NT2/D1 (cell line): ENCODE data around the gene COLEC11.

Source experiments
- SUZ12 ChIP-seq: IDR thresholded peaks from 2 replicates; pipeline ENCODE4 v1.6.1; 2011; ENCODE audit not compliant: insufficient read length, insufficient read depth; ENCODE audit errors: extremely low read depth
- ZNF274 ChIP-seq: IDR thresholded peaks from 2 replicates; pipeline ENCODE4 v1.6.1; 2011; ENCODE audit warnings: mild to moderate bottlenecking, low read depth, low read length

DNA sequence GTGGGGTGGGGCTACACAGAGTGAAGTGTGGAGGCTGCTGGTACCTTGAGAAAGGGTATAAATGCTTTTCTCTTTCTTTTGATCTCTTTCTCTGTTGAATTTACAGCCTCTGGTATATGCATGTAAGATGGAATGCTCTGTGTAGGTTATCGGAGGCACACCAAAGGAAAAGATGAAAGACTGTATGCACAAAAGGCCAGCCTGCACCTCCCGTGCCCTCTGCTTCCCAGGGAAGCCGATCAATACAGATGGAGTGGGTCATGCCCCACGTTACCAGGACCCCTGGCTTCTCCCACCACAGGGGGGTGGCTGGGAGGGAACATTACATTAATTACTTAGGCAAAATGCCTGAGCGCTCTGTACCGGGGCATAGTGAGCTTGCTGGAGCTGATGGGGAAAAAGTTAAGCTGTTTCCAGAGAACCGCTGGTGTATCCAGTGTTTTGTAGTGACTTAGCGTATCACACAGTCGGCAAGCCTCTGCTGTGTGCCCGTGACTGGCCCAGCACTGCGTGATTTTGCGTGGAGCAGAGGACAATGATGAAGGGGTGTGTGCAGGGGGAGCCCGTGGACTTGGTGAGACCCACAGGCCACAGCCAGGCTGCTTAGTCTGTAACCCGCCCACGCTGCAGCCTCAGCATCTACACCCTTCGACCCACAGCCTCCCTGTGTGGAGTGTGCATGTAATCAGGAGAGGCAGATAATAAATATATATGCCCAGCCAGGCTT is 71.1 kb downstream of the COLEC11 start:
- TF ChIP-seq ZNF274 (no peak), SUZ12 (no peak)
